ENCODE measurements around the gene NRXN3.

The NRXN3 gene

DNA sequence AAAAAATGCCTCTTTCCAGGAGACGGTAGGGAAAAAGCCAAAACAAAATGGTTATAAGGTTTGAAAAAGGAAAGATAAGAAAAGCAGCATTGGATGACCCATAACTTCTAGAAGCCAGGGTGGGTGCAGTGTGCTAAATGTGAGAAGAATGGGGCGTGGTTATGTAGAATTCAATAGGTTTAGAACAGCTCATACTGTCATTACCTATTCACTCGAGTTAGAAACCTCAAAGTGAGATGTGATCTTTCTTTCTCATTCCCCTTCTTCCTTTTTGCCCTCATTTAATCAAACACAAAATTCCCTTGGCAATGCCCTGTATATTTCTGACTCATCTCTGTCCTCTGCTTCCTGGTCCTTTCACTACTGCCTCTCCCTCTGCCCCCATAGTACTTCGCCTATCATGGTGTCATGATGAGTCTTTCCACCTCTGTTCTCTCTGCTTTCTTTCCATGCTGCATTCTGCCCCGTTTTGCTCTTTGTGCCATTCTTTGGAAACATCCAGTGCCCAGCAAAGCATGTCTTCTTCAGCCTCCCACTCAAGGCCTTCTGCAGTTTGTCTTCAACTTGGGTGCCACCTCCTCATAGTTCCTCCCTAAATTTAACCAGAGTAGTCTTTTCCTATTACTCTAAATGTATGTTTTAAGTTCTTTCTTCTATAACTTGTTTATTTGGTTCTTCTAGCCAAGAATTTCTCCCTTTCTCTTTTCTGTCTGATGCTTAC is 496.3 kb downstream of the NRXN3 start:
- Histone ChIP-seq H3K27me3 (no peaks in the 10 kb centered on the region), H3K9ac (no peak overlapping the region), H4K20me1 (no peaks in the 10 kb centered on the region), H3K9me3 (replicated peaks in 1 of 11) (no peaks in the 10 kb centered on the region; a peak in 1 of 22 replicates), H3K4me3 (no peak overlapping the region), H3K4me1 (no peaks in the 10 kb centered on the region), H3K4me2 (no peak overlapping the region), H3K27ac (no peak overlapping the region), H3K36me3 (no peaks in the 10 kb centered on the region)
- no peak for TF ChIP-seq Cebpa-rat (IDR thresholded peaks at IDR 0.05)

DNA sequence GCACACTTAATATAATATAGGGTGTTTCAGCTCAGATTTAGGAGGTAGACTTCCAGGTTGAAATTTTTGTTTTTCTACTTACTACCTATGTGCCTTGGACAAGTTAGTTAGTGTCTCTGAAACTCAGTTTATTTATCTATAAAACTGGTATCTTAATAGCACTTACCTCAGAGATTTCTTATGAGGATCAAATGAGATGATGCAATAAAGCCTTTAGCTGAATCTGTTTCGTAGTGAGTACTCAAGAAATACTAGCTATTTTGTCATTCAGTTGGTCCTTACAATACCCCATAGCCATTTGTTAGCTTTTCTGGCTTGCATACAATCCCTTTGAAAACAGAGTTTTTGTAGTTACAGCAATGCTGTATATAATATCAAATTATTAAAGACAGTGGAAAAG is 497.0 kb downstream of the NRXN3 start:
- Histone ChIP-seq H3K27ac (no peak overlapping the region), H3K4me1 (no peaks in the 10 kb centered on the region), H3K9me3 (replicated peaks in 1 of 11) (no peaks in the 10 kb centered on the region; a peak in 1 of 22 replicates), H3K9ac (no peak overlapping the region), H3K36me3 (no peaks in the 10 kb centered on the region), H3K4me2 (no peak overlapping the region), H4K20me1 (no peaks in the 10 kb centered on the region), H3K4me3 (no peak overlapping the region), H3K27me3 (no peaks in the 10 kb centered on the region)
- TF ChIP-seq Cebpa-rat (IDR thresholded peaks at IDR 0.05): no peak

DNA sequence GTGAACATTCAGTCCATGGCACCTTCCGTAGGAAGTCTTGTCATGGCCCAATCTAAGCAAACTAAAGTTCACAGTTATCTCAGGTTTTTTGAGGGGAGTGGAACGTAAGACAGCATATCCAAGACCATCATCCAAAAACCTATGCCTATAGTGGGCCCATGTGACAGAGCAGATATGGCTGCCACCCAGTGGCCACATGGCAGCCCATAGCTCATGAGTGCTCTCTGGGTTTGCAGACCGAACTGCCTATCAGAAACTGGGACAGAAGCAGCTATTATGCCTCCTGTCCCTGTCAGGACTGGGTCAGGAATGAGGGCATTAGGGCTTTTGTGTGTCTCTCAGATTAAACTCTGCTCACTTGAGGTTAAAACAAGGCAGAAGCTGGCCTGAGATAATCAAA is 503.7 kb downstream of the NRXN3 start:
- no peaks in the 10 kb centered on the region for H3K4me1 ChIP-seq
- H3K4me2 ChIP-seq: no peak overlapping the region
- no peak overlapping the region for H3K4me3 ChIP-seq
- H3K9me3 ChIP-seq (replicated peaks in 1 of 11): no peaks in the 10 kb centered on the region; a peak in 1 of 22 replicates
- H3K27me3 ChIP-seq: no peaks in the 10 kb centered on the region
- TF ChIP-seq Cebpa-rat (IDR thresholded peaks at IDR 0.05): no peak
- H4K20me1 ChIP-seq: no peaks in the 10 kb centered on the region
- no peak overlapping the region for H3K27ac ChIP-seq
- H3K36me3 ChIP-seq: no peaks in the 10 kb centered on the region
- no peak overlapping the region for H3K9ac ChIP-seq

DNA sequence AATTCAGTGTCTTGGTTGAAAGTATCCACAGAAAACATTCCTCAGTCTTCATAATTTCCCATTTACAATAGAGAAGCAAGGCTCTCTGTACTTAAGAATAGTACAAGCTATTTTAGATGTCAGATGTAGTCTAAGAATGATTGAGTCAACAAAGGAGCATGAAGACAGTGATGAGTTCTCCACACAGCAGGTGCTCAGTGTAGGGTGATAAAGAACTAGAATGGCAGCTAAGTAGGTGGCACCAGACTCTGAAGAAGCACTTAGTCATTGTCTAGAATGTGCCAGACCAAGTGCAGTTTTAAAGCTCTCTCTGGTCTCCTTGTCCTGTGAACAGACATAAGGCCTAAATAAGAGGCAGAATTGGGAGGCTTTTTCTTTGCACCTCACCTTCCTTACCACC is 504.6 kb downstream of the NRXN3 start:
- no peaks in the 10 kb centered on the region for H3K27me3 ChIP-seq
- no peaks in the 10 kb centered on the region for H4K20me1 ChIP-seq
- no peak for TF ChIP-seq Cebpa-rat (IDR thresholded peaks at IDR 0.05)
- H3K9me3 ChIP-seq (replicated peaks in 1 of 11): no peaks in the 10 kb centered on the region
- no peaks in the 10 kb centered on the region for H3K36me3 ChIP-seq
- H3K27ac ChIP-seq: no peak overlapping the region
- no peak overlapping the region for H3K4me3 ChIP-seq
- no peak overlapping the region for H3K9ac ChIP-seq
- H3K4me2 ChIP-seq: no peak overlapping the region
- no peaks in the 10 kb centered on the region for H3K4me1 ChIP-seq

DNA sequence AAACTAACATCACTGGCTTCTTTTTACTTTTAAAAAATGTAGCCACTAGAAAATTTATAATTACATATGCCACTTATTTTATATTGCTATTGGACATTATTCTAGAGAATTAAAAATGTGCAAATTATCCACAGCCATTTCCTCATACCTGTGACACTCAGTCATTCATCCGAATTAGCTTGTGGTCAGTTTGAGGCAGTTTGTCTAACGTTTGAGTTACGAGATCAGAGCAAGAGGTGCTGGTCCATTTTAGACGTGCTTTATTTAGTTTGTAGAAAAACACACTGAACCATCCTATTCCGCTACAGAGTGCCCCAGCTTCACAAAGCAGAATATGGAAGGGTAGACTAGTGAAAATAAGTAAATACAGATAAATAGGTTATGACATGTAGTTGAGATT is 513.0 kb downstream of the NRXN3 start:
- no peaks in the 10 kb centered on the region for H3K36me3 ChIP-seq
- no peaks in the 10 kb centered on the region for H4K20me1 ChIP-seq
- no peak overlapping the region for H3K4me2 ChIP-seq
- no peak overlapping the region for H3K27ac ChIP-seq
- no peaks in the 10 kb centered on the region for H3K9me3 ChIP-seq (replicated peaks in 1 of 11)
- no peaks in the 10 kb centered on the region for H3K4me1 ChIP-seq
- no peak for TF ChIP-seq Cebpa-rat (IDR thresholded peaks at IDR 0.05)
- H3K9ac ChIP-seq: no peak overlapping the region
- no peaks in the 10 kb centered on the region for H3K27me3 ChIP-seq
- H3K4me3 ChIP-seq: no peak overlapping the region

GRCh38 chr14:78683981-78684380 is 513.8 kb downstream of the NRXN3 start:
- Histone ChIP-seq H3K36me3 (no peaks in the 10 kb centered on the region), H4K20me1 (no peaks in the 10 kb centered on the region), H3K9ac (no peak overlapping the region), H3K27ac (no peak overlapping the region), H3K4me1 (no peaks in the 10 kb centered on the region), H3K4me3 (no peak overlapping the region), H3K27me3 (no peaks in the 10 kb centered on the region), H3K9me3 (replicated peaks in 1 of 11) (no peaks in the 10 kb centered on the region), H3K4me2 (no peak overlapping the region)
- no peak for TF ChIP-seq Cebpa-rat (IDR thresholded peaks at IDR 0.05)

GRCh38 chr14:78688503-78688902 is 518.3 kb downstream of the NRXN3 start:
- Histone ChIP-seq H3K9me3 (replicated peaks in 1 of 11) (no peaks in the 10 kb centered on the region), H3K27ac (no peak overlapping the region)

GRCh38 chr14:78690836-78691235 is 520.7 kb downstream of the NRXN3 start:
- H3K4me1 ChIP-seq: peaks cover 0 to 18% (median 0%) of the 10 kb centered on the region in 10 experiments; a peak in 8 of 20 replicates
- no peak for TF ChIP-seq Cebpa-rat (IDR thresholded peaks at IDR 0.05)
- H3K27ac ChIP-seq: peak overlapping the region in 1 of 11 experiments; percentile 32; a peak in 1 of 22 replicates
- H3K4me3 ChIP-seq: no peak overlapping the region
- H3K27me3 ChIP-seq: no peaks in the 10 kb centered on the region
- no peaks in the 10 kb centered on the region for H3K36me3 ChIP-seq
- peak overlapping the region in 4 of 11 experiments; percentile 21 to 50 (median 46); a peak in 7 of 22 replicates for H3K4me2 ChIP-seq
- no peak overlapping the region for H3K9ac ChIP-seq
- no peaks in the 10 kb centered on the region for H4K20me1 ChIP-seq
- H3K9me3 ChIP-seq (replicated peaks in 1 of 11): no peaks in the 10 kb centered on the region

More at GRCh38 chr14:78688503-78688902, 518.3 kb downstream of the NRXN3 start:
- Histone ChIP-seq H3K9ac (no peak overlapping the region), H3K4me3 (no peak overlapping the region), H3K4me1 (peaks cover 0 to 18% (median 0%) of the 10 kb centered on the region in 10 experiments; a peak in 7 of 20 replicates), H3K4me2 (no peak overlapping the region), H3K36me3 (no peaks in the 10 kb centered on the region), H3K27me3 (no peaks in the 10 kb centered on the region), H4K20me1 (no peaks in the 10 kb centered on the region)
- TF ChIP-seq Cebpa-rat (IDR thresholded peaks at IDR 0.05): no peak

DNA sequence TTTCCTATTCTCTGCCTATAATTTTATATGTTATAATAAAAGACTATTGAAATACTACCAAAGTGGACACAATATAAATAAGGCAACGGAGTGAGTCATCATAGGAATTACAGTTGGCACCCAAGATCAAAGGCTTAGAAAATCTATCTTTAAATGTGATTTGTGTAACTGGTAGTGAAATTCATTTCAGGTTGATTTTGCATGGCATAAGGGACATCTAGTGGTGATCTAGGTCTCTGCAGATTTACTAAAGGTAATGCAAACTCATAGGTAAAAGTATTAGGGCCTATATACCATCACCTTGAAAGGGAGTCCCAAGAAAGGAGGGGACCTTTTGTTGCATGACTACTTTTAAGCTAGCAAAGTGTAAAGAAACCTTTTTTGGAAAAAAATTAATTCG is 527.2 kb downstream of the NRXN3 start:
- Histone ChIP-seq H3K27ac (no peak overlapping the region), H3K9me3 (replicated peaks in 1 of 11) (no peaks in the 10 kb centered on the region), H4K20me1 (0 out of 22 replicates have a peak, but pooled peaks cover 0 to 7% (median 0%) of the 10 kb centered on the region in 11 experiments), H3K4me2 (no peak overlapping the region), H3K36me3 (no peaks in the 10 kb centered on the region), H3K9ac (no peak overlapping the region), H3K4me1 (no peaks in the 10 kb centered on the region; a peak in 1 of 20 replicates), H3K27me3 (no peaks in the 10 kb centered on the region), H3K4me3 (no peak overlapping the region)
- TF ChIP-seq Cebpa-rat (IDR thresholded peaks at IDR 0.05): no peak

DNA sequence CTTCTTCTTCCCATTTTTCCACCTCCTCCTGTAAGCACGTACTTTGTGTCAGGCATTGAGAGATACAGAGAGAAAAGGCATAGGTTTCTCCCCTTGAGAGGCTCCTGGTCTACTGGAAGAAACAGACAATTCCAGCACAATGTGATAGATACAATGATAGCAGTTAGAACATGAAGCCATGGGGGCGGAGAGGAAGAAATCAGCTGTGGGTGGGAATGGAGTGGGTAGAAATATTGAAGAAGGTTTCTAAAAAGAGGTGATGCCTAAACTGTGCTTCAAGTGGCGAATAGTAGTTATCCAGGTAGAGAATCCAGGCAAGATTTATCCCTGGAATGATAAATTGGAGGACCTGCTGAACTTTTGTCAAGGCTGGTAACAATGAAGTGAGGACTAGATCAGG is 528.8 kb downstream of the NRXN3 start:
- no peak overlapping the region for H3K4me3 ChIP-seq
- H3K27me3 ChIP-seq: no peaks in the 10 kb centered on the region
- H4K20me1 ChIP-seq: 0 out of 22 replicates have a peak, but pooled peaks cover 0 to 7% (median 0%) of the 10 kb centered on the region in 11 experiments
- H3K9me3 ChIP-seq (replicated peaks in 1 of 11): no peaks in the 10 kb centered on the region
- no peak for TF ChIP-seq Cebpa-rat (IDR thresholded peaks at IDR 0.05)
- H3K9ac ChIP-seq: no peak overlapping the region
- no peak overlapping the region for H3K4me2 ChIP-seq
- H3K27ac ChIP-seq: no peak overlapping the region
- H3K4me1 ChIP-seq: peaks cover 0 to 8% (median 0%) of the 10 kb centered on the region in 10 experiments; a peak in 3 of 20 replicates
- no peaks in the 10 kb centered on the region for H3K36me3 ChIP-seq

Measured in BLaER1 treated with 17β-estradiol and CSF1 and Interleukin-3, amounts not matched to agents 10 nM and 100 nM (cell line).